Thoracic aorta (tissue), 2 donors: ENCODE results near the gene LUM. TPM values are rescaled to one million over a fixed set of nuclear protein-coding genes. Genes with fewer than 3 reads are reported as not detected.
A peak's percentile ranks its signal among the peaks of the same experiment; 100 is the strongest.

Experiments used
- ATAC-seq: fragments of 150-250 bp; one replicate; pipeline ENCODE4 v1.8.0; 2017; ENCODE audit warnings: low read depth; ENCODE audit not compliant: insufficient number of reproducible peaks, low FRiP score
- DNase-seq: peaks from one replicate; pipeline ENCODE4 v3.0.0-alpha.2; 2020; ENCODE audit warnings: low spot score
- H3K27ac ChIP-seq, 2 donors: fragments of 200-600 bp; sonication (generic); 1 replicate in 1 of 2; 2 replicates in 1 of 2; pipeline ENCODE4 v1.5.1; 2016; ENCODE audit warnings: mild to moderate bottlenecking in 2 of 2, moderate library complexity in 2 of 2
- H3K27me3 ChIP-seq: fragments of 200-600 bp; sonication (generic); replicated peaks from 2 replicates; pipeline ENCODE4 v1.6.0; 2016; ENCODE audit warnings: mild to moderate bottlenecking; ENCODE audit not compliant: insufficient read depth
- H3K36me3 ChIP-seq: fragments of 200-600 bp; sonication (generic); one replicate; pipeline ENCODE4 v1.5.1; 2016
- H3K4me1 ChIP-seq, 2 donors: fragments of 200-600 bp; sonication (generic); 1 replicate in 1 of 2; 2 replicates in 1 of 2; pipeline versions ENCODE4 v1.5.1 to v1.6.0; 2016; ENCODE audit warnings: low read depth in 2 of 2, mild to moderate bottlenecking in 1 of 2; ENCODE audit not compliant: control insufficient read depth in 1 of 2
- H3K4me3 ChIP-seq: fragments of 200-600 bp; sonication (generic); 2 replicates; pipeline ENCODE4 v1.5.1; 2016; ENCODE audit warnings: mild to moderate bottlenecking
- H3K9me3 ChIP-seq: fragments of 200-600 bp; sonication (generic); 2 replicates; pipeline ENCODE4 v1.5.1; 2016
- CTCF ChIP-seq: fragments of 200-600 bp; sonication (generic); IDR thresholded peaks from one replicate; pipeline ENCODE4 v1.5.1; 2019; ENCODE audit warnings: antibody characterized with exemption
- total RNA-seq, 2 donors: library from RNA; depleted of rRNA; stranded (reverse); fragments of >200 nt; gene quantifications; one replicate each; pipeline versions ENCODE4 v1.1.0 to v1.2.3, GENCODE V29; 2016

The LUM gene
- total RNA-seq, 2 donors from 2014 or later, result 138 to 257 TPM

GRCh38 chr12:91143206-91143605 lies 31.9 kb upstream of the LUM start:
- Histone ChIP-seq H3K36me3 (no peaks in the 10 kb centered on the region), H3K27me3 (no peaks in the 10 kb centered on the region), H3K9me3 (no peaks in the 10 kb centered on the region), H3K27ac (peak overlapping the region in 1 of 2 donors; percentile 7), H3K4me3 (no peak overlapping the region), H3K4me1 (peaks cover 20 to 53% of the 10 kb centered on the region in 2 donors)
- ATAC-seq (no peak), DNase-seq (no peak)
- TF ChIP-seq CTCF, result no peak

GRCh38 chr12:91142221-91142631 lies 30.9 kb upstream of the LUM start:
- Histone ChIP-seq H3K27me3 (no peaks in the 10 kb centered on the region), H3K9me3 (no peaks in the 10 kb centered on the region), H3K4me1 (peaks cover 27 to 62% of the 10 kb centered on the region in 2 donors), H3K36me3 (no peaks in the 10 kb centered on the region), H3K27ac (no peak overlapping the region), H3K4me3 (no peak overlapping the region)
- no peak for DNase-seq
- no peak for TF ChIP-seq CTCF
- no peak for ATAC-seq

- H3K36me3 ChIP-seq, result no peaks in the 10 kb centered on the region
- no peak for TF ChIP-seq CTCF
- peak overlapping the region; percentile 24 to 55 for H3K27ac ChIP-seq
- H3K4me1 ChIP-seq, result peaks cover 27 to 63% of the 10 kb centered on the region in 2 donors
- H3K4me3 ChIP-seq, result no peak overlapping the region
- no peaks in the 10 kb centered on the region for H3K9me3 ChIP-seq
- ATAC-seq (no peak), DNase-seq (no peak)
- no peaks in the 10 kb centered on the region for H3K27me3 ChIP-seq
Observed at GRCh38 chr12:91140026-91140931, 29.0 kb upstream of the LUM start.

- DNase-seq, result no peak
- H3K27me3 ChIP-seq, result no peaks in the 10 kb centered on the region
- H3K36me3 ChIP-seq, result no peaks in the 10 kb centered on the region
- peaks cover 27 to 63% of the 10 kb centered on the region in 2 donors for H3K4me1 ChIP-seq
- H3K9me3 ChIP-seq, result no peaks in the 10 kb centered on the region
- no peak for ATAC-seq
- no peak for TF ChIP-seq CTCF
- H3K4me3 ChIP-seq, result no peak overlapping the region
- H3K27ac ChIP-seq, result peak overlapping the region in 1 of 2 donors; percentile 55
Observed at GRCh38 chr12:91139286-91139685, 28.0 kb upstream of the LUM start.

GRCh38 chr12:91138337-91138920 lies 27.1 kb upstream of the LUM start:
- Histone ChIP-seq H3K4me3 (no peak overlapping the region), H3K36me3 (no peaks in the 10 kb centered on the region), H3K27ac (peak overlapping the region; percentile 12 to 55), H3K4me1 (peaks cover 27 to 63% of the 10 kb centered on the region in 2 donors), H3K9me3 (no peaks in the 10 kb centered on the region), H3K27me3 (no peaks in the 10 kb centered on the region)
- no peak for DNase-seq
- TF ChIP-seq CTCF, result no peak
- ATAC-seq, result no peak
